GM18511 (cell line): ENCODE data around the gene SNAI3.

Experiments used
- ATAC-seq: cut with Tn5 transposase; IDR thresholded peaks from one replicate; pipeline ENCODE4 v1.9.1; 2021; ENCODE audit warnings: mild to moderate bottlenecking, moderate library complexity; ENCODE audit not compliant: unreplicated experiment

Gene SNAI3

DNA sequence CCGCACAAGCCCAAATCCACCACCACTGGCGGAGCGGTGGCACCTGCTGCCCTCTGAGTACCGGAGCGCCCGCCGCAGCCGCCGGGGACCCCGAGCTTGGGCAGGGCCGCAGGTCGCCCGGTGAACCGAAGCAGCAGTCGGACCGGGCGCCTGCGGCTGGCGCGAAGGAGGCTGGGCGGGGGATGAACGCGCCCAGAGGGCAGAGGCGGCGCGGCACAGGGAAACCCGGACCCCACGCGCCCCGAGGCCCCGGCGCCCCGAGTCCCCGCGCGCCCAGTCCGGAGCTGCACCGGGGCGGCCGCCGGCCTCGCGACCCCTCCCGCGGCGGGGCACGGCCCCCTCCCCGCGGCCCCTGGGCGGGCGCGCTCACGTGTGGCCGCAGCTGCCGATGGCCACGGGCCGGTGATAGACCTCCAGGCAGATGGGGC is 19.5 kb upstream of the SNAI3 start:
- ATAC-seq: peak; percentile 9

DNA sequence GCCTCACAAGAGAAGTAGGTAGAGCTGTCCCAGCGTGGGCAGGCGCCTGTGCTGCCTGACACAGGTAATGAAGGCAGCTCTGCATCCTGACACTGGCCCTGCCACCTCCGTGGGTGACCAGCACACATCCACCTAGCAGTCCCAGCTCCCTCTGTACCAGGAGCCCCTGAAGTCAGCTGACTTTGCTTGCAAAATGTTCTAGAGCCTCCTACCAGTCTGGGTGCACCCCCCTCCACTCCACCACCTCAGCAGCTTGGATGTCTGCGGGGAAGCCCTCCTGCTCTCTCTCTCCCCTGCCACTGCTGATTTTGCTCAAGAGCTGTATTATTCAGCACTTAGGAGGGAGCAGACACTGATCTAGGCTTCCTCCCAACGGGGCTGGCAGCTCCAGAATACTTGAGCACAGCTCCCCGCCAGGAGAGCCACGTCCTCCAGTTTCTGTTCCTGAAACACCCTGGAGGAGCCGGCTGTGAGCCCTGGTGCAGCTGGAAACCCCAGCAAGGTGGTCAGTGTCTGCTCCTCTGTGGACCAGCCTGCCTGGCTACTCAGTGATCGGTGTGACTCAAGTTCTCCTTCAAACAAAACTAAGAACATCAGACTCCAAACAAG is 18.9 kb upstream of the SNAI3 start:
- ATAC-seq: no peak

DNA sequence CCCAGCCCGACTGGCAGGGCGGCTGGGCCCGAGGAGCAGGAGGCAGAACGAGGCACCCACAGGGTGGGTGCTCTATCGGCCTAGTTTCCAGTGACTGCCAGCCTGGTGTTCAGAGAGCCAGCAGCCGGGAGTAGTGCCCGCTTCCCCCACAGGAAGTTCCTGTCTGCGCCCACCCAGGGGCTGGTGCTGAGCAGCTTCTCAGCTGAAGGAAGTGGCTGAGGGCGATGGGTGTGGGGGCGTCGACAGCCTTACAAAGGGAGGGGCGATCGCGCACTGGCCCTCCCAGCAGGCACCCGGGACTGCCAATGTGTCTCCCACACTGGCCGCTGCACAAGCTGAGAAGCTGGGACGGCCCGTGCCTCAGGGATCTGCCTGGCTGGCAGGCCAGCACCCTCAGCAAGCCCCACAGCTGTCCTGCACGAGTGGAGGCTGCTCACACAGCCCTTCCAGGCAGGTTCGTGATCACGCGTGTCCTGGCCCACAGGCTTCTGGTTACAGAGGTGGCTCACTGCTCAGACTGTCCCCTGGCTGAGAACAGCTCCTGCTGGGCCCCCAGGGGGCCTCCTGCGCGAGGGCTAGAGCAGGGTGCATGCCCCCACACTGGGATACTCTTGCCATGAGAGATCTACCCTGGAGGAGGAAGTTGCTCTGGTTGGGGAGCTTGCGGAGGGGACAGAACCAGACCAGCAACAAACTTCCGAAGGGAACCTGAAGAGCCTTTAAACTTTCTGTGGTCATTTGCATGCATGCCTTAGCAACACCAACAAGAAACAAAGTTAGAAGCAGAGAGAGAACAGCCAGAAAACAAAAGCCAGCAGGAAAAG is 17.4 kb upstream of the SNAI3 start:
- no peak for ATAC-seq

DNA sequence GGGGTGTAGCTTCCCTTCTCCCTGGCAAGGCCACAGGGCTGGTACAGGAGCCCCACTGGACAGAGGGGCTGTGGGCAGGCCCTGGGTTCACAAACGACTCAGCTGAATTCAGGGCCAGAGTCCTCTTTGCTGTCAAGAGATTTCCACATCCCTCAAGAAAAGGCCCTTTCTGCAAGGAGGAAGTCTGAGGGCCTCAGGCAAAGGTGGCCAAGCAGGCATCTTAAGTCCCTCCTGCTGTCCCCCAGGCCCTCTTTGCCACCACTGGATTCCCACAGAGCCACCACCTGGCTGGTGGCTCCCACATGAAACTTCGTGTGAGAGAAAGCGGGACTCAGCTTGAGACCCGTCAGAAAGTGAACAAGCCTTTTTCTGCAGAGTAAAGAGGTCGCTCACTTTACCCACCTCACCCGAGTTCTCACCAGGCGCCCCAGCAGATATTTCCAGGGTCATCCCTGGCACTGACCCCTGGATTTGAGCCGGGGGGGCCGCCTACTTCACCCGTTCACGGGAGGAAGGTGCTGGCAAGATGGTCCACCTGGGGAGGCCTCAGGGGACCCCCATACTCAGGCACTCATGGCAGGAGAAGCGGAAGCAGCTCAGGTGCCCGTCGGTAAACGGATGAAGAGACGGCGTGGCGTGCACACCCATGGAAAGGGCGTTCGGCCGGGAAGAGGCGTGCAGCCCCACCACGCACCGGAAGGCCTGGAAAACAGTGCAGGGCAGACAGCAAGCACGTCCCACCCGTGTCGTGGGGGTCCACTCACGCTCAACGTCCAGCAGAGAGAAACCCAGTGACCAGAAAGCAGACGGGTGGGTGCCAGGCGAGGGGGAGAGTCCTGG is 16.3 kb upstream of the SNAI3 start:
- ATAC-seq: no peak

DNA sequence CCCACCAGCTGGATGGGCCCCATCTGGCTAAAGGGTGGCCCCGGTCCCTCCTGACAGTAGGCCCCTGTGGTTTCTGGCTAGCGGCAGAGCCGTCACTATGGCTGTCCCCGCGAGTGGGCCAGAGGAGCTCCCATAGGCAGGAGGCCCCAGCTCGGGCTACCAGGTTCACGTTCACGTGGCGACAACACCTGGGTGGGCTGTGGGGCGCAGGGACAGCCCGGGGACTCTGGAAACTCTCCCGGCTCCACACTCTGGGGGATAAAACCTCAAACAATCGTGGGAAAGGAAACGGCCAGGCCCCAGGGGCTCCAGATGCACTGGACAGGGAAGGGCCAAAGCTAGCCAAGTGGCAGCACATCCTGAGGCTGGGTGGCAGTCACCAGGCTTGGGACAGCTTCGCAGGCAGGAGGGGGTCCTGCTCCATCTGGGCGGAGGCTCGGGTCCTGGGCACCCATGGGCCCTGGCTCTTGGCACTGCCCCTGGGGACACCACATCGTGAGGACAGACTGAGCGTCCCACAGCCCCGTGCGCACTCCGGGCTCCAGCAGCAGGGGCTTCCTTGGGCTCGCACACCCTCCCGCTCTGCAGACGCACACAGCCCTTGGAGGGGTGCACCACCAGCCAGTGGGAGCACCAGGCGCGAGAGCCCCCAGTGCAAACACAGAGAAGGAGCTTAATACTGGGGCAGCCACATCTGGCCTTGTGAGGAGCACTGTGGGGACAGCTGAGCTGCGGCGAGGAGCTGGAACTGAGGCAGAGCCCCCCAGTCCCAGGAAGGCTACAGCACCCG is 15.5 kb upstream of the SNAI3 start:
- ATAC-seq: no peak

DNA sequence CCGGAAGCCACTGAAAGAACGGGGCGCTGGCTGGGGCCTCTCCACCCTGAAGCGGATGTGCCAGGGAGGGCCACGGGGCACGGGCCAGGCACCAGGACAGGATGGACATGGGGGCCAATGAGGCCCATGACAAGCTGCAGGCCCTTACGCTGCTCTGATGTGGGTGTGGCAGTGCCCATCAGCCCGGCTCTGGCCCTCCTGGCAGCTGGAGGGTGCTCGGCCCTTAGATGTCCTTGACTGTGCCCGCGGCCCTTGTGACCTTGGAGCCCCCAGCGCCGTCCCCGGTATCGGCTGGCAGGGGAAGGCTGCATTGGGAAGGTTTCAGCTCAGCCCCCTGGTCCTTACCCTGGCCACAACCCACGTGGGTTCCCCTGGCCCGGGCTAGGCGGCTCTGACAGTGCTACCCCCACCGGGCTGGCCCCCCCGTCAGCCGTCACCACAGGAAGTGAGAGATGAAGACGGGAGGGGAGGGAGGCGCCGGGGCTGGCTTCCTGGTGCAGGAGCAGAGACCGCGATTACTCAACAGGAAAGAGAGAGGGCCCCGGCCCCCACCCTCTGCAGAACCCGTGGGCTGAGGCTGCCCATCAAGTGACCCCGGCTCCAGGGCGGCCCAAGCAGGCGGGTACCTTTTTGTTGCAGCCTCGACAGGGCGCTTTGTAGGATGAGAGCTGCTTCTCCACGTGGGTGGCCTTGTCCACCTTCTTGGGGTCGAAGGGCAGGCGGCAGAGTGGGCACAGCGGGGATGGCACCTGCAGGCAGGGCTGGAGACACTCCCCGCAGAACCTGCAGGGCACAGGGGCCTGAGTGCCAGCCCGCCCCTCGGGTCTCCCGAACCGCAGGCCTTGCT is 14.6 kb upstream of the SNAI3 start:
- peak; percentile 83 for ATAC-seq

DNA sequence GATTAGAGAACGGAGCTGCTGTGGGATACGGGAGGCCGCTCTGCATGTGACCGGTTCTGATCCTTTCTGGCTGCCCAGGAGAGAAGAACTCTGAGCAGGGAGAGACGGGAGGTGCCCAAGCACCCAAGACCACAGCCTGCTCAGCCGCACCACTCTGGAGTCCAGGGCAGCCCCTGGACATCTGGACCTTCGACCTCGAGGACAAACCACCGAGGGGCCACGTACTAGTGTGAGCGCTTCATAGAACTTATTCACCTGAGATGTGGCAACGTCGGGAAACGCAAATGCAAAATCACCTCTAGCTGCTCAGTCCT is 14.0 kb upstream of the SNAI3 start:
- no peak for ATAC-seq

DNA sequence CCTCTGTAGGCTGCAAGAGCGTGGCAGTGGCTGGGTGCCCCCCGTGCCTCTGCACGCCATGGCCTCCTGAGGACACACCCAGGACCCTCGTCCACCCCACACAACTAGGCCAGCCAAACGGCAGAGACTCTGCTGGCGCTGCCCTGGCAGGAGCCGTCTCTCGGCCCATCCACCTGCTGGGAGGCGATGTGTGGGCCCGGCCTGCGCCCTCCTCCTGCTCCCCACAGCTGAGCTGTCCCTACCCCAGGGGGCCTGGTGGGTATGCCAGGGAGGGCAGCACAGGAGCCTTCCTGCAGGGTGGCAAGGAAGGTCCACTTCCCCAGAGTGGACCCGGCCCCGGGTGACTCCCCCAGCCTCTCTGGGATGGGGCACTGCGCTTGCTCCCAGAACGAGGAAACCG is 12.9 kb upstream of the SNAI3 start:
- no peak for ATAC-seq

DNA sequence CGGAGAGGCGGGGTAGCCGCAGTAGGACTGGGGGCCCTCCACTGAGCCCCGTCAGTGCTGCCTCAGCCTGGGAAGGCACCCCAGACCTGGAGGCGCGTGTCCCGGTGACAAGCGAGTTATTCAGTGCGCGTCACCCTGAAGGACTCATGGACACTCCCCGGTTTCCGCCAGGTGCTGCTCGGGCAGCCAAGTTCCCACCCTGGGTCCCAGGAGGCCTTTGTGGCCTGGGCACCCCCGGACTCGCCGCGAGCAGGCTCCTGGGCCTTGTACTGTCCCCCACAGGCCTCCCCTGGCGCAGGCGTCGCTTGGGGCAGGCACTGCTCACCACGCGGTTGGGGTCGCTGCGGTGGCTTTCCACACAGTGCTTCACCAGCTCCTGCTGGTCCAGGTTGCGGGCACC is 12.3 kb upstream of the SNAI3 start:
- no peak for ATAC-seq

DNA sequence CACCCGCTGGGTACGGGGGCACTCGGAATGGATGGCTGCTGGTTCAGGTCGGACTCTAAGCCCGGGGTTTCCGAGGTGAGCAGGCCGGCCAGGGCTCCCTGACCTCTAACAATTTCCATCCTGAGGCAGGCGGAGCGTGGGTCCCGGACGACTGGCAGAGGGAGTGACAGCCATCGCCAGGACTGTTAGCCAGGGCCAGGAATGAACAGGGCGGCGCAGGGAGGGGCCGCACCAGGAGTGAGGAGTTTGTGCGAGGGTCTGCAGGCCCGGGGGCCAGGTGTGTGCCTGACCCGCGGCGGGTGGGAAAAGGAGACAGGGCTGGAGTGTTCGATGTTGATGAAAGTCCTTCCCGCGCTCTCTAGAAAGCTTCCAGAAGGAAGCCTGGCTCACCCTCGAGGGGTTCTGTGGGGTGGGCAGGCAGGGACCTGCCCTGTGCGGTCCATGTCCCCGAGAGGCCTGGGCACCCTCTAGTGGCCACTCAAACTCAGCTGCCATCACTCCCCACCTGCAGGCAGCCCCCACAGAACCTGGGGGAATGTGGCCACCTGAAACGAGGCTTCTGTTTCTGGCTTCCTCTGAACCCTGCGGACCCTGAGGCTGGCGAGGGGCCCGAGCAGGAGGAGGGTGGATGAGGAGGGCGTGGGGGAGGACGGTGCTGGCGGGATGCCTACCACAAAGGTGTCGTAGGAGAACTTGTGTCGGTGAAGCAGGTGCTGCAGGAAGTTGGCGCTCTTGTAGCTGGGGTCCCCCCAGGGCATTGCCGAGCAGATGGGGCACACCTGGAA is 11.7 kb upstream of the SNAI3 start:
- no peak for ATAC-seq

DNA sequence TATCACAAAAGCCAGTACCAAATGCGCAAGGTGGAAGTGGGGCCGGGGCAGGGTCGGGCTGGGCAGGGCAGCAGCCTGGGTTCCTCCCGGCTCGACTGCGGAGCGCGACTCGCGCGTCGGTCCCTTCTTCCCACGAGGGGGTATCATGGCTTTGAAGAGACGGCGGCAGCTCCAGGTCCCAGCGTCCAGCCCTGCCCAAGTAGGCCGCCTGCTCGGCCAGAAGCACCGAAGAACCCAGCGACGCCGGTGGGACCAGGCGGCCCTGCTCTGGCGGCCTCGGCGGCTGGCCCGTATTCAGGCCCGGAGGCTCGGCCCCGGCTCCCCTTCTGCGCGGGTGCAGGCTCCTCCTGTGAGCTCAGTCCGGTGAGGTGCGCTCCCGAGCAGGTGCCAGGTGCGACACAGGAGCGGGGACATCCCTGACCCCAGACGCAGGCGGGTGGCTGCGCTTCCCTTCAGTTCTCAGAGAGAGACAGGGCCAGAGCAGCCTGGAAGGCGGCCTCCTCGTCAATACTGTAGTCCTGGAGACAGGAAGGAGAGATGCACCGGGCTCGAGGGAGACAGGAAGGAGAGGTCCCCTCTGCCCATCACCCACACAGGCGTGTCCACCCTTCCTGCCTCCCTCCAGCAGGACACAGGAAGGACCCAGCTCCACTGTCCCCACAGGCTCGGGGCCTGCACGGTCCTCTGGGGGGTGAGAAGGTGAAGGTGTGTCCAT is 11.0 kb upstream of the SNAI3 start:
- ATAC-seq: no peak

DNA sequence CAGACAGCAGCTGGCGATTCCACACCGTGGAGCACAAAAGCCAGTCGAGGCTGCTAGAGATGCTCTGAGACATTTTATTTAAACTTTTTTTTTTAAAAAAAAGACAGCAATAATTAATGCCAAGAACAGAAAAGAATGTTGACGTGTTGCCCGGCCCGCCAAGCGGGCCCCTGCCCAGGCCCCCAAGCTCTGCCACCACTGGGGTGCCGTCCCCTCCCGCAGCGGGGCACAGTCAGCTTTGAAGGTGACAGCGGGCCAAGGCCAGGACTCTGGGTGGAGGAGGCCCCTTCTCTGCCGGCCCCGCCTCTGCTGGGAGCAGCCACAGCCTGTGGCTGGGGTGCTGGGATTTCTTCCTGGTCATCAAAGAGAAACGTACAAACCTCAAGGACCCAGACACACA is 10.1 kb upstream of the SNAI3 start:
- ATAC-seq: no peak

DNA sequence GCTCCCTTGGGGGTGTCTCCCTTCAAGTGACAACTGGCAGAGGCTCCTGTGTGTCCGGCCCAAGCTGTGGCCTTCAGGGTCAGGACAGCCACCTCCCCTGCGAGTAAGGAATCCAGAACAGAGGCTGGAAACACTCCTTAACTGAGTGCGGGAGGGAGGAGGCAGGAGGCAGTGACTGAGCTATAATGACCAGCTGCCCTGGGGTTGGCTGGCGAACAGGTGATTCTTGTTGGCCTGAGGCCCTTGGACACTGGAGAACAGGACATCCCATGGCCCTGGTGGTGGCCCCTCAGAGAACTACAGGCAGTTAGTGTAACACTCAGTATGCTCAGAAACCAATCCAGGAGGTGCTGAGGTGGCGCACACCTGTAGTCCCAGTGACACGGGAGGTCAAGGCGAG is 9.4 kb upstream of the SNAI3 start:
- ATAC-seq: no peak

DNA sequence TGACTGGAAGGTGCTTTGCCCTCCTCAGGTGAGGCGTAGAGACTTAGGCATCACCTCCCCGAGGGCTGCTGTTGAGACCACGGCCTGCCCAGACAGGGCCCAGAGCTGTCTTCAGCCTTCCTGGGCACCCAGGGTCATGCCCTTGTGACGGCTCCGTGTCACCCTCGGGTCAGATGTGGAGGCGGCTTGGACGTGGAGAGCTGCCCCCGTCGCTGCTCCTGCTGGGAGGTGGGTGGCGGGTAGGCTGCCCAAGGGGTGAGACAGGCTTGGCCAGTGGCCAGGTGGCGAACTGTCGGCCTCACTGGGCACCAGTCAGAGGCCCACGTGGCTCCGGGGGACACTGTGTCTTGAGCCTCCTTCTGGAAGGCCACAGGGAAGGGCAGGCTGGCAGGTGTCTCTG is 8.9 kb upstream of the SNAI3 start:
- ATAC-seq: no peak

DNA sequence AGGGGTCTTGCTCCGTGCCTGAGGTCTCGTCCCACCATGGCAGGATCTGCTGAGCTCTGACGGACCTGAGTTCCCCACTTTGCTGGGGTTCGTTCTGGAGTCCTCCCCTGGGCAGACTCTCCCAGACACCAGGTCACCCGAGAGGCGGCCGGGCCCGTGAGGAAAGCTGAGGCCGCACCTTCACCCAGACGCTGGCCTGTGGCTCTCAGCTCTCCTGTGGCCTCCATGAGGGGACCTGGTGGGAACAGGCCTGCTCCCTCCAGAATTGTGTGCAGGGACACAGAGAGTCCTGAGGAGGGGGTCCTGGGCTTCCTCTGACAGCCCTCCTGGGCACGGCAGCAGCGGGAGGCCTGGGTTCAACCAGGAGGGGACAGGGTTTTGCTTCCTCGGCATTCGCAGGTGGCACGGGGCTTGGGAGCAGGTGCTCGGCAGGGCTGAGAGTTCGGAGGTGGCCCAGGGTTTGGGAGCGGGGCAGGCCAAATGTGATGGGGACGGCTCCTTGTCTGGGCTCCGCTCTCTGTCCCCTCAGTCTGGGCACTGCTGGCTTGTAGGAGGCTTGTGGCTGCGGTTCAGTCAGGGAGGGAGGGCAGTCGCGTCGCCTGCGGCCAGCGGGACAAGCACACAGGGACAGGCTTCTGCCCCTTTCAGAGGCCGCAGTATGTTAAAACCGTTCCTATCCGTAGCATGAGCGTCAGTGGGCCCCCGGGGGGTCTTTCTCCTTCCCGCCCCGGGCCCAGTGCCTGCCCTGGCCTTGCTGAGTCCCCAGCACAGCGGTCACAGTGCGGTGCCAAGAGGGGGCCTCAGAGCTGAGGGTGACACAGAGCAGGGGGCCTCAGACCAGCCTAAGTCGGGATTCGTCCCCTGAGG is 8.1 kb upstream of the SNAI3 start:
- no peak for ATAC-seq

DNA sequence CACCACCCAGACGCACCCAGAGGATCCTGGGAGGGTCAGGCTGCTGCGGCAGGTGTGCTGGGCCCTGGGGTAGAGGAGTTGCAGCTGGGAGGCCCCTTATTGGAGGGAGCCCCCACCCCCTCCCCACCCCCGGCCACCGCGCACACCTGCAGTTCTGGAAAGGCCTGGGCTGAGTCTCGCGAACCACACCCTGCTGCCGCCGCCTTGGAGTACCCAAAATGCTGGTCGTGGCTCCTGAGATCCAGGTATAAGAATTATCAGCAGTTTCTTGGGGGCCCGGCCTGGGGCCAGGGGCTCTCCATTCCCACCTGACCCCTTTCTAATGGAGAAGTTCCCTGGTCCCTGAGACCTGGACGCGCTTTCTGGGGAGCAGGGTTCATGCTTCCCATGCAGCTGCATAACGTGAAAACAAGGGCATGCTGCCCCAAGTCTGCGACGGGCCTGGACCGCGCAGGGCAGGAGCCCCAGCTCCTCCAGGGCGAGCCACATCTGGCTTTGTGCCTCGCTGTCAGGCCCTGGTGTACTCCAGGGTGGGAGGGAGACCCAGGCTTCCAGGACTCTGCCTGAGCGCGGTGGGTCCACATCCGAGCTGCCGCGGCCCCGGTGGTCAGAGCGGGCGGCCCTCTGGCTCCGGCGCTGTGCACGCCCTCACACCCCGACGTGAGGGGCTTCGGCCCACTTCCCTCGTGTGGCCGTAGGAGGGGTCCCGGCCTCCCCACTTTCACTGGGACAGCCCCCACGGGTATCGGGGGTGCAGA is 7.3 kb upstream of the SNAI3 start:
- ATAC-seq: no peak

DNA sequence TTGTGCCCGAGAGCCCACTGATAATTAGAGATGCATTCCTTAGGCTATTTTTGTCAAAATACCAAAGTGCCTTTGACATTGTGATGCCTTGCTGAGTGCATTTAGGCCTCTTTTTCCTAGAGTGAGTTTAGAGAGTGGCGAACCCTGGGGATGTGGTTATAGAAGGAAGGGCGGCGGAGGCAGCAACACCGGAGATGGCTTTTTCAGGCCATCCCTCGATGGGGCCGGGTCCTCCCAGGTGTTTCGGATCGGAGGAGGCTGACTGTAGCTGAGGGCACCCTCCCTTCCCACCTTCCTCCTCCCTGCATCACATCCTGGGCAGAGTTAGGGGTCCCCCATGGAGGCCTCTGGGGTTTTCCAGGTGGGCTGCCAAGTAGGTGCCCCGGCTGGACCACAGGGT is 6.6 kb upstream of the SNAI3 start:
- no peak for ATAC-seq
